ENCODE measurements around the gene COPG1. TPM values are rescaled to one million over a fixed set of nuclear protein-coding genes. Genes with fewer than 3 reads are reported as not detected.

The COPG1 gene
- total and polyA plus RNA-seq, 2 of the 13 experiments (the other 11 are each of a cell fraction or from before 2014, with no cell fraction given) = 98.6 to 166 TPM

DNA sequence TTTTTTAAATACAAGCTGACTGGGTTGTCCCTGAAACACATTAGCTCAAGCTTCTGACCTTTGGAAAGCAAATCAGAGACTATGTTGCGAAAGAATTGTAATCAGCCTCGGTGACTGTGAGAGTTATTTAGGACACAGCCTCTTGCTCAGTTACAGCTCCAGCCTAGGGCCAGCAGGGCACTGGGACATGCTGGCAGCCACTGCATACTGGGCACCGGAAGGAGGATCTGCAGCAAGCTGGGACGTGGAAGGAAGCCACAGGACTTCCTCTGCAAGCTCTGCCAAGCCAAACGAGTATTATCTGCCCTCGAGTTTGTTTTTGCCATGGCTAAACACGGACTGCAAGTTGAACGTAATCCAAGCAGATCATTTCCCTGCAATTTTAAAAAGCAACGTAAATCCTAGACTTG, 24.4 kb upstream of the COPG1 start (continued):
- TF ChIP-seq, protein P1, sequence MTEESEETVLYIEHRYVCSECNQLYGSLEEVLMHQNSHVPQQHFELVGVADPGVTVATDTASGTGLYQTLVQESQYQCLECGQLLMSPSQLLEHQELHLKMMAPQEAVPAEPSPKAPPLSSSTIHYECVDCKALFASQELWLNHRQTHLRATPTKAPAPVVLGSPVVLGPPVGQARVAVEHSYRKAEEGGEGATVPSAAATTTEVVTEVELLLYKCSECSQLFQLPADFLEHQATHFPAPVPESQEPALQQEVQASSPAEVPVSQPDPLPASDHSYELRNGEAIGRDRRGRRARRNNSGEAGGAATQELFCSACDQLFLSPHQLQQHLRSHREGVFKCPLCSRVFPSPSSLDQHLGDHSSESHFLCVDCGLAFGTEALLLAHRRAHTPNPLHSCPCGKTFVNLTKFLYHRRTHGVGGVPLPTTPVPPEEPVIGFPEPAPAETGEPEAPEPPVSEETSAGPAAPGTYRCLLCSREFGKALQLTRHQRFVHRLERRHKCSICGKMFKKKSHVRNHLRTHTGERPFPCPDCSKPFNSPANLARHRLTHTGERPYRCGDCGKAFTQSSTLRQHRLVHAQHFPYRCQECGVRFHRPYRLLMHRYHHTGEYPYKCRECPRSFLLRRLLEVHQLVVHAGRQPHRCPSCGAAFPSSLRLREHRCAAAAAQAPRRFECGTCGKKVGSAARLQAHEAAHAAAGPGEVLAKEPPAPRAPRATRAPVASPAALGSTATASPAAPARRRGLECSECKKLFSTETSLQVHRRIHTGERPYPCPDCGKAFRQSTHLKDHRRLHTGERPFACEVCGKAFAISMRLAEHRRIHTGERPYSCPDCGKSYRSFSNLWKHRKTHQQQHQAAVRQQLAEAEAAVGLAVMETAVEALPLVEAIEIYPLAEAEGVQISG (CRISPR knock-in tag; IDR thresholded peaks at IDR 0.05) = peak; percentile 74
- TF ChIP-seq RFX3 (CRISPR knock-in tag; IDR thresholded peaks at IDR 0.05) (peak; percentile 16; the same call in 1 of the 2 replicates), ZNF292 (CRISPR knock-in tag; IDR thresholded peaks at IDR 0.05; ENCODE audit: borderline replicate concordance, low read depth) (peak; percentile 98), MAZ (IDR thresholded peaks at IDR 0.05; ENCODE audit: borderline replicate concordance, low read depth, low read length) (0 out of 2 replicates have a peak, but pooled peaks have one; percentile 41), MAZ (CRISPR knock-in tag; IDR thresholded peaks at IDR 0.05; ENCODE audit: low read depth) (no peak), PATZ1 (CRISPR knock-in tag; IDR thresholded peaks at IDR 0.05) (0 out of 2 replicates have a peak, but pooled peaks have one; percentile 41), TFDP1 (CRISPR knock-in tag; IDR thresholded peaks at IDR 0.05; ENCODE audit: borderline replicate concordance) (no peak), UBTF (CRISPR knock-in tag; IDR thresholded peaks at IDR 0.05) (peak; percentile 60), HNF4G (IDR thresholded peaks at IDR 0.05; ENCODE audit: borderline replicate concordance, low read depth, low read length) (peak; percentile 96), HNF4G (CRISPR knock-in tag; IDR thresholded peaks at IDR 0.05; ENCODE audit: borderline replicate concordance, low read depth) (peak; percentile 49; the same call in 1 of the 2 replicates), ZNF350 (CRISPR knock-in tag; IDR thresholded peaks at IDR 0.05; ENCODE audit: borderline replicate concordance, low read depth) (peak; percentile 55; the same call in 1 of the 2 replicates)
- TF ChIP-seq, protein P2, sequence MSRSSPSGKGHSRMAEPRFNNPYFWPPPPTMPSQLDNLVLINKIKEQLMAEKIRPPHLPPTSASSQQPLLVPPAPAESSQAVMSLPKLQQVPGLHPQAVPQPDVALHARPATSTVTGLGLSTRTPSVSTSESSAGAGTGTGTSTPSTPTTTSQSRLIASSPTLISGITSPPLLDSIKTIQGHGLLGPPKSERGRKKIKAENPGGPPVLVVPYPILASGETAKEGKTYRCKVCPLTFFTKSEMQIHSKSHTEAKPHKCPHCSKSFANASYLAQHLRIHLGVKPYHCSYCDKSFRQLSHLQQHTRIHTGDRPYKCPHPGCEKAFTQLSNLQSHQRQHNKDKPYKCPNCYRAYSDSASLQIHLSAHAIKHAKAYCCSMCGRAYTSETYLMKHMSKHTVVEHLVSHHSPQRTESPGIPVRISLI (CRISPR knock-in tag; IDR thresholded peaks at IDR 0.05; ENCODE audit: borderline replicate concordance) = 0 out of 2 replicates have a peak, but pooled peaks have one; percentile 18
- TF ChIP-seq, protein P3, sequence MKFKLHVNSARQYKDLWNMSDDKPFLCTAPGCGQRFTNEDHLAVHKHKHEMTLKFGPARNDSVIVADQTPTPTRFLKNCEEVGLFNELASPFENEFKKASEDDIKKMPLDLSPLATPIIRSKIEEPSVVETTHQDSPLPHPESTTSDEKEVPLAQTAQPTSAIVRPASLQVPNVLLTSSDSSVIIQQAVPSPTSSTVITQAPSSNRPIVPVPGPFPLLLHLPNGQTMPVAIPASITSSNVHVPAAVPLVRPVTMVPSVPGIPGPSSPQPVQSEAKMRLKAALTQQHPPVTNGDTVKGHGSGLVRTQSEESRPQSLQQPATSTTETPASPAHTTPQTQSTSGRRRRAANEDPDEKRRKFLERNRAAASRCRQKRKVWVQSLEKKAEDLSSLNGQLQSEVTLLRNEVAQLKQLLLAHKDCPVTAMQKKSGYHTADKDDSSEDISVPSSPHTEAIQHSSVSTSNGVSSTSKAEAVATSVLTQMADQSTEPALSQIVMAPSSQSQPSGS (CRISPR knock-in tag; IDR thresholded peaks at IDR 0.05) = peak; percentile 65; the same call in 1 of the 2 replicates
- TF ChIP-seq, protein P4, sequence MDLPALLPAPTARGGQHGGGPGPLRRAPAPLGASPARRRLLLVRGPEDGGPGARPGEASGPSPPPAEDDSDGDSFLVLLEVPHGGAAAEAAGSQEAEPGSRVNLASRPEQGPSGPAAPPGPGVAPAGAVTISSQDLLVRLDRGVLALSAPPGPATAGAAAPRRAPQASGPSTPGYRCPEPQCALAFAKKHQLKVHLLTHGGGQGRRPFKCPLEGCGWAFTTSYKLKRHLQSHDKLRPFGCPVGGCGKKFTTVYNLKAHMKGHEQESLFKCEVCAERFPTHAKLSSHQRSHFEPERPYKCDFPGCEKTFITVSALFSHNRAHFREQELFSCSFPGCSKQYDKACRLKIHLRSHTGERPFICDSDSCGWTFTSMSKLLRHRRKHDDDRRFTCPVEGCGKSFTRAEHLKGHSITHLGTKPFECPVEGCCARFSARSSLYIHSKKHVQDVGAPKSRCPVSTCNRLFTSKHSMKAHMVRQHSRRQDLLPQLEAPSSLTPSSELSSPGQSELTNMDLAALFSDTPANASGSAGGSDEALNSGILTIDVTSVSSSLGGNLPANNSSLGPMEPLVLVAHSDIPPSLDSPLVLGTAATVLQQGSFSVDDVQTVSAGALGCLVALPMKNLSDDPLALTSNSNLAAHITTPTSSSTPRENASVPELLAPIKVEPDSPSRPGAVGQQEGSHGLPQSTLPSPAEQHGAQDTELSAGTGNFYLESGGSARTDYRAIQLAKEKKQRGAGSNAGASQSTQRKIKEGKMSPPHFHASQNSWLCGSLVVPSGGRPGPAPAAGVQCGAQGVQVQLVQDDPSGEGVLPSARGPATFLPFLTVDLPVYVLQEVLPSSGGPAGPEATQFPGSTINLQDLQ (CRISPR knock-in tag; IDR thresholded peaks at IDR 0.05) = no peak
